ENCODE measurements around the gene PRR33.

- TF ChIP-seq IRF9 (tag; IDR thresholded peaks at IDR 0.05) (no peak), TBL1XR1 (IDR thresholded peaks at IDR 0.05; ENCODE audit: low read length in 2 of 2) (no peak), CREB3 (tag; conservative IDR thresholded peaks at IDR 0.05; ENCODE audit: low read depth) (no peak), CTCF (IDR thresholded peaks at IDR 0.05 in 2 of 3, conservative IDR thresholded peaks at IDR 0.05 in 1 of 3; ENCODE audit: insufficient read depth in 2 of 3, low read depth in 1 of 3, low read length in 3 of 3) (no peak), POLR2A (conservative IDR thresholded peaks at IDR 0.05) (no peak), TAF1 (IDR thresholded peaks at IDR 0.05; ENCODE audit: control insufficient read depth, extremely low read depth, insufficient read depth, low read length, severe bottlenecking) (no peak), SMAD1 (IDR thresholded peaks at IDR 0.05; ENCODE audit: low read depth, low read length, partially characterized antibody) (no peak)
- TF ChIP-seq, protein P1, sequence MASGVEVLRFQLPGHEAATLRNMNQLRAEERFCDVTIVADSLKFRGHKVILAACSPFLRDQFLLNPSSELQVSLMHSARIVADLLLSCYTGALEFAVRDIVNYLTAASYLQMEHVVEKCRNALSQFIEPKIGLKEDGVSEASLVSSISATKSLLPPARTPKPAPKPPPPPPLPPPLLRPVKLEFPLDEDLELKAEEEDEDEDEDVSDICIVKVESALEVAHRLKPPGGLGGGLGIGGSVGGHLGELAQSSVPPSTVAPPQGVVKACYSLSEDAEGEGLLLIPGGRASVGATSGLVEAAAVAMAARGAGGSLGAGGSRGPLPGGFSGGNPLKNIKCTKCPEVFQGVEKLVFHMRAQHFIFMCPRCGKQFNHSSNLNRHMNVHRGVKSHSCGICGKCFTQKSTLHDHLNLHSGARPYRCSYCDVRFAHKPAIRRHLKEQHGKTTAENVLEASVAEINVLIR (CRISPR knock-in tag; IDR thresholded peaks at IDR 0.05) = no peak
- TF ChIP-seq, protein P2, sequence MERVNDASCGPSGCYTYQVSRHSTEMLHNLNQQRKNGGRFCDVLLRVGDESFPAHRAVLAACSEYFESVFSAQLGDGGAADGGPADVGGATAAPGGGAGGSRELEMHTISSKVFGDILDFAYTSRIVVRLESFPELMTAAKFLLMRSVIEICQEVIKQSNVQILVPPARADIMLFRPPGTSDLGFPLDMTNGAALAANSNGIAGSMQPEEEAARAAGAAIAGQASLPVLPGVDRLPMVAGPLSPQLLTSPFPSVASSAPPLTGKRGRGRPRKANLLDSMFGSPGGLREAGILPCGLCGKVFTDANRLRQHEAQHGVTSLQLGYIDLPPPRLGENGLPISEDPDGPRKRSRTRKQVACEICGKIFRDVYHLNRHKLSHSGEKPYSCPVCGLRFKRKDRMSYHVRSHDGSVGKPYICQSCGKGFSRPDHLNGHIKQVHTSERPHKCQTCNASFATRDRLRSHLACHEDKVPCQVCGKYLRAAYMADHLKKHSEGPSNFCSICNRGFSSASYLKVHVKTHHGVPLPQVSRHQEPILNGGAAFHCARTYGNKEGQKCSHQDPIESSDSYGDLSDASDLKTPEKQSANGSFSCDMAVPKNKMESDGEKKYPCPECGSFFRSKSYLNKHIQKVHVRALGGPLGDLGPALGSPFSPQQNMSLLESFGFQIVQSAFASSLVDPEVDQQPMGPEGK (CRISPR knock-in tag; IDR thresholded peaks at IDR 0.05; ENCODE audit: borderline replicate concordance) = no peak
Observed at GRCh38 chr11:1899686-1900085, 8.0 kb upstream of the PRR33 start.

Data from K562 (cell line).